ENCODE data around the gene AEBP1. TPM values are rescaled to one million over a fixed set of nuclear protein-coding genes. Genes with fewer than 3 reads are reported as not detected.
A peak's percentile ranks its signal among the peaks of the same experiment; 100 is the strongest.

AEBP1 gene
- polyA plus RNA-seq (ENCODE audit: insufficient read length), result 72.1 TPM

- peak; percentile 61 for DNase-seq
Measured at GRCh38 chr7:44103923-44104859, at the start of gene AEBP1. AEBP1 (plus strand) TSS chr7:44104345; CDS start chr7:44104666, 321 bp downstream.

GRCh38 chr7:44056681-44057080, 47.5 kb upstream of the AEBP1 start:
- no peak for DNase-seq

GRCh38 chr7:44057181-44057848, 46.8 kb upstream of the AEBP1 start:
- no peak for DNase-seq

- no peak for DNase-seq
Measured at GRCh38 chr7:44057849-44058758, 46.0 kb upstream of the AEBP1 start.

- no peak for DNase-seq
Measured at GRCh38 chr7:44058759-44059218, 45.4 kb upstream of the AEBP1 start.

- no peak for DNase-seq
Measured at GRCh38 chr7:44059219-44060090, 44.7 kb upstream of the AEBP1 start.

GRCh38 chr7:44060091-44060947, 43.8 kb upstream of the AEBP1 start:
- no peak for DNase-seq

GRCh38 chr7:44060948-44061644, 43.0 kb upstream of the AEBP1 start:
- no peak for DNase-seq

GRCh38 chr7:44061645-44062179, 42.4 kb upstream of the AEBP1 start:
- DNase-seq, result no peak

GRCh38 chr7:44062180-44062902, 41.8 kb upstream of the AEBP1 start:
- DNase-seq, result no peak

GRCh38 chr7:44062903-44063295, 41.2 kb upstream of the AEBP1 start:
- no peak for DNase-seq

GRCh38 chr7:44063547-44063893, 40.6 kb upstream of the AEBP1 start:
- DNase-seq, result no peak

GRCh38 chr7:44063894-44064651, 40.1 kb upstream of the AEBP1 start:
- no peak for DNase-seq

- no peak for DNase-seq
Measured at GRCh38 chr7:44064791-44065430, 39.2 kb upstream of the AEBP1 start.

- peak; percentile 37 for DNase-seq
Measured at GRCh38 chr7:44065431-44066110, 38.6 kb upstream of the AEBP1 start, which contains the start of gene PGAM2. PGAM2 (minus strand) TSS chr7:44065567; CDS start chr7:44065529, 38 bp downstream.

GRCh38 chr7:44066111-44066460, 38.1 kb upstream of the AEBP1 start:
- DNase-seq, result no peak

GRCh38 chr7:44066494-44067063, 37.6 kb upstream of the AEBP1 start:
- DNase-seq, result no peak

Measured in hindlimb muscle (tissue), 1 donor.